IMR-90 (cell line): Measurements from ENCODE around the gene CACNA2D3. TPM values are rescaled to one million over a fixed set of nuclear protein-coding genes. Genes with fewer than 3 reads are reported as not detected.

Source experiments
- ATAC-seq: fragments of 200-7000 bp; cut with Tn5 transposase; 2 replicates; pipeline ENCODE4 v1.9.1; 2020; ENCODE audit warnings: low read depth, mild to moderate bottlenecking, moderate library complexity
- BruUV-seq: library from RNA; stranded (reverse); fragments of 400-500 nt; replicated peaks from 2 replicates; lab custom pipeline; 2021; lab: Mats Ljungman, UMichigan
- CTCF ChIA-PET: fragments of 300-600 bp; formaldehyde crosslinking; extraction: SDS; loops from one replicate; lab custom pipeline; 2021; ENCODE audit warnings: antibody characterized with exemption; lab: Yijun Ruan, JAX
- POLR2A ChIA-PET: fragments of 300-600 bp; sonication (Branson Sonifier 250); formaldehyde crosslinking; loops from one replicate; lab custom pipeline; 2022; ENCODE audit warnings: antibody characterized with exemption; ENCODE audit not compliant: unreplicated experiment; lab: Charles Lee
- DNase-seq: peaks from one replicate; pipeline ENCODE4 v3.0.0; 2013
- H2AFZ ChIP-seq: replicated peaks from 2 replicates; pipeline ENCODE3; 2013; ENCODE audit warnings: low read length, mild to moderate bottlenecking; ENCODE audit not compliant: poor library complexity
- H2AK5ac ChIP-seq: 2 replicates; pipeline ENCODE4 v1.6.1; 2013; ENCODE audit warnings: low read depth, low read length, inconsistent platforms
- H2AK9ac ChIP-seq: replicated peaks from 2 replicates; pipeline ENCODE3; 2013; ENCODE audit warnings: mild to moderate bottlenecking, low read depth, low read length, moderate library complexity; ENCODE audit not compliant: poor library complexity
- H2BK120ac ChIP-seq: 2 replicates; pipeline ENCODE4 v1.6.1; 2013; ENCODE audit warnings: low read depth, low read length, inconsistent platforms
- H2BK15ac ChIP-seq: 3 replicates; pipeline ENCODE4 v1.6.1; 2013; ENCODE audit warnings: low read depth, low read length, inconsistent platforms
- H2BK20ac ChIP-seq: 2 replicates; pipeline ENCODE4 v1.6.1; 2013; ENCODE audit warnings: low read depth, mild to moderate bottlenecking, inconsistent platforms, low read length, moderate library complexity
- H2BK5ac ChIP-seq: 2 replicates; pipeline ENCODE4 v1.6.1; 2013; ENCODE audit warnings: mild to moderate bottlenecking, low read depth, low read length, inconsistent platforms; ENCODE audit not compliant: poor library complexity, severe bottlenecking
- H3K14ac ChIP-seq: replicated peaks from 2 replicates; pipeline ENCODE4 v1.6.1; 2013; ENCODE audit warnings: low read depth, low read length, inconsistent platforms
- H3K18ac ChIP-seq: 2 replicates; pipeline ENCODE4 v1.6.1; 2013; ENCODE audit warnings: low read depth, low read length, control low read depth
- H3K23ac ChIP-seq: 2 replicates; pipeline ENCODE4 v1.6.1; 2013; ENCODE audit warnings: low read depth, low read length, inconsistent platforms
- H3K27ac ChIP-seq: 2 replicates; pipeline ENCODE4 v1.5.1; 2013; ENCODE audit warnings: mild to moderate bottlenecking, control low read depth, low read length; ENCODE audit not compliant: insufficient read depth
- H3K27me3 ChIP-seq: 2 replicates; pipeline ENCODE4 v1.6.1; 2013; ENCODE audit warnings: low read length; ENCODE audit not compliant: control insufficient read depth, insufficient read depth
- H3K36me3 ChIP-seq: 2 replicates; pipeline ENCODE4 v1.6.1; 2013; ENCODE audit warnings: low read length, mixed read lengths; ENCODE audit not compliant: control insufficient read depth, insufficient read depth
- H3K4ac ChIP-seq: 2 replicates; pipeline ENCODE4 v1.6.1; 2013; ENCODE audit warnings: low read depth, low read length, inconsistent platforms
- H3K4me1 ChIP-seq: 2 replicates; pipeline ENCODE4 v1.6.1; 2013; ENCODE audit warnings: low read length, mixed read lengths; ENCODE audit not compliant: control insufficient read depth, insufficient read depth
- H3K4me2 ChIP-seq: 2 replicates; pipeline ENCODE4 v1.6.1; 2013; ENCODE audit warnings: low read depth, mild to moderate bottlenecking, control low read depth, low read length, moderate library complexity
- H3K4me3 ChIP-seq: 2 replicates; pipeline ENCODE4 v1.5.1; 2013; ENCODE audit warnings: low read depth, mild to moderate bottlenecking, control low read depth, low read length, moderate library complexity; ENCODE audit not compliant: insufficient read depth
- H3K56ac ChIP-seq: 2 replicates; pipeline ENCODE4 v1.6.1; 2013; ENCODE audit warnings: low read length, inconsistent platforms; ENCODE audit not compliant: insufficient read depth; ENCODE audit errors: extremely low read depth
- H3K79me1 ChIP-seq, 2 experiments: 2 replicates each; pipeline ENCODE4 v1.6.1; 2013; ENCODE audit warnings: low read length in 2 of 2, inconsistent platforms in 1 of 2, low read depth in 1 of 2
- H3K9ac ChIP-seq: 2 replicates; pipeline ENCODE4 v1.6.1; 2013; ENCODE audit warnings: low read depth, low read length, control low read depth
- H3K9me1 ChIP-seq: 2 replicates; pipeline ENCODE4 v1.6.1; 2013; ENCODE audit warnings: low read length, inconsistent platforms; ENCODE audit not compliant: insufficient read depth
- H3K9me3 ChIP-seq: 2 replicates; pipeline ENCODE4 v1.6.1; 2013; ENCODE audit warnings: low read length; ENCODE audit not compliant: control insufficient read depth, insufficient read depth
- H4K20me1 ChIP-seq: 2 replicates; pipeline ENCODE4 v1.6.1; 2013; ENCODE audit warnings: low read length, inconsistent platforms; ENCODE audit not compliant: insufficient read depth
- H4K5ac ChIP-seq: 2 replicates; pipeline ENCODE4 v1.6.1; 2013; ENCODE audit warnings: mild to moderate bottlenecking, low read depth, low read length, control low read depth
- H4K8ac ChIP-seq, 2 experiments: 2 replicates each; pipeline ENCODE4 v1.6.1; 2013; ENCODE audit warnings: low read depth in 2 of 2, low read length in 2 of 2, control low read depth in 1 of 2, inconsistent platforms in 1 of 2
- H4K91ac ChIP-seq: 2 replicates; pipeline ENCODE4 v1.6.1; 2013; ENCODE audit warnings: low read depth, low read length, inconsistent platforms; ENCODE audit not compliant: insufficient read depth
- BHLHE40 ChIP-seq: fragments of 150-350 bp; IDR thresholded peaks from 2 replicates; pipeline ENCODE4 v1.6.1; 2016; ENCODE audit warnings: mild to moderate bottlenecking, low read depth, low read length
- CEBPB ChIP-seq: IDR thresholded peaks from 2 replicates; pipeline ENCODE4 v1.6.1; 2012; ENCODE audit warnings: low read depth, low read length, improper control_type of control experiment
- FOS ChIP-seq: fragments of 150-350 bp; IDR thresholded peaks from 2 replicates; pipeline ENCODE4 v1.6.1; 2016; ENCODE audit warnings: low read depth, low read length
- MAFK ChIP-seq: IDR thresholded peaks from 2 replicates; pipeline ENCODE4 v1.6.1; 2012; ENCODE audit warnings: low read depth, low read length, improper control_type of control experiment
- MAZ ChIP-seq: IDR thresholded peaks from 2 replicates; pipeline ENCODE4 v1.6.1; 2012; ENCODE audit warnings: low read depth, mild to moderate bottlenecking, low read length, improper control_type of control experiment, moderate library complexity, borderline replicate concordance
- MXI1 ChIP-seq: IDR thresholded peaks from 2 replicates; pipeline ENCODE4 v1.6.1; 2012; ENCODE audit warnings: low read depth, mild to moderate bottlenecking, low read length, moderate library complexity, borderline replicate concordance
- NFE2L2 ChIP-seq: fragments of 150-350 bp; IDR thresholded peaks from 2 replicates; pipeline ENCODE4 v1.6.1; 2016; ENCODE audit warnings: low read depth, mild to moderate bottlenecking, low read length
- POLR2A ChIP-seq: IDR thresholded peaks from 2 replicates; pipeline ENCODE4 v1.6.1; 2012; ENCODE audit warnings: mild to moderate bottlenecking, low read depth, low read length
- RAD21 ChIP-seq: IDR thresholded peaks from 2 replicates; pipeline ENCODE4 v1.6.1; 2012; ENCODE audit warnings: low read length, improper control_type of control experiment
- RFX5 ChIP-seq: IDR thresholded peaks from 2 replicates; pipeline ENCODE4 v1.8.0; 2012; ENCODE audit warnings: low read depth, mild to moderate bottlenecking, low read length, moderate library complexity
- USF2 ChIP-seq: fragments of 150-350 bp; IDR thresholded peaks from 2 replicates; pipeline ENCODE4 v1.6.1; 2017; ENCODE audit warnings: mild to moderate bottlenecking, antibody characterized with exemption, low read length, low read depth
- WGBS, 2 experiments: methylation state at CpG; one replicate each; pipeline versions ENCODE4 v1.1.5 to v1.1.7; 2013; ENCODE audit warnings: missing lambda C conversion rate in 2 of 2; ENCODE audit not compliant: insufficient read length in 1 of 2; ENCODE audit errors: extremely low coverage in 2 of 2; 5-methylcytosine and 5-hydroxymethylcytosine counted together
- dilution Hi-C: fragments of 300-500 bp; cut with HindIII; formaldehyde crosslinking; loops from one replicate; pipeline ENCODE4 v1.14.3; 2018; ENCODE audit warnings: low sequenced_read_pairs; ENCODE audit not compliant: unreplicated experiment
- in situ Hi-C: fragments of 300-500 bp; cut with MboI; formaldehyde crosslinking; loops from 3 replicates; pipeline ENCODE4 v1.14.3; 2019; ENCODE audit warnings: low sequenced_read_pairs, inconsistent platforms, mixed read lengths
- intact Hi-C: fragments of 100-400 bp; cut with micrococcal nuclease; formaldehyde crosslinking; loops from 2 replicates; pipeline ENCODE4 v1.10.0; 2022
- polyA plus RNA-seq, 3 experiments: library from polyadenylated mRNA; depleted of rRNA; stranded (reverse); fragments of >200 nt; gene quantifications; 2 replicates each; pipeline ENCODE4 v1.2.3, GENCODE V29; 2012; ENCODE audit warnings: low replicate concordance in 1 of 3
- total RNA-seq: library from RNA; depleted of rRNA; stranded (reverse); fragments of >200 nt; gene quantifications from 2 replicates; pipeline ENCODE4 v1.2.3, GENCODE V29; 2012
- TF ChIP-seq, protein P1 (sequence below): conservative IDR thresholded peaks from 2 replicates; pipeline ENCODE4 v1.5.1; 2012; ENCODE audit warnings: mild to moderate bottlenecking, low read depth, low read length, improper control_type of control experiment
- TF ChIP-seq, protein P2 (sequence below): fragments of 150-350 bp; IDR thresholded peaks from 2 replicates; pipeline ENCODE4 v1.6.1; 2016; ENCODE audit warnings: low read depth, mild to moderate bottlenecking, low read length, moderate library complexity, borderline replicate concordance

CACNA2D3 gene
- total and polyA plus RNA-seq, 2 of the 4 experiments (the other 2 are of a cell fraction) = 0.36 to 0.41 TPM

DNA sequence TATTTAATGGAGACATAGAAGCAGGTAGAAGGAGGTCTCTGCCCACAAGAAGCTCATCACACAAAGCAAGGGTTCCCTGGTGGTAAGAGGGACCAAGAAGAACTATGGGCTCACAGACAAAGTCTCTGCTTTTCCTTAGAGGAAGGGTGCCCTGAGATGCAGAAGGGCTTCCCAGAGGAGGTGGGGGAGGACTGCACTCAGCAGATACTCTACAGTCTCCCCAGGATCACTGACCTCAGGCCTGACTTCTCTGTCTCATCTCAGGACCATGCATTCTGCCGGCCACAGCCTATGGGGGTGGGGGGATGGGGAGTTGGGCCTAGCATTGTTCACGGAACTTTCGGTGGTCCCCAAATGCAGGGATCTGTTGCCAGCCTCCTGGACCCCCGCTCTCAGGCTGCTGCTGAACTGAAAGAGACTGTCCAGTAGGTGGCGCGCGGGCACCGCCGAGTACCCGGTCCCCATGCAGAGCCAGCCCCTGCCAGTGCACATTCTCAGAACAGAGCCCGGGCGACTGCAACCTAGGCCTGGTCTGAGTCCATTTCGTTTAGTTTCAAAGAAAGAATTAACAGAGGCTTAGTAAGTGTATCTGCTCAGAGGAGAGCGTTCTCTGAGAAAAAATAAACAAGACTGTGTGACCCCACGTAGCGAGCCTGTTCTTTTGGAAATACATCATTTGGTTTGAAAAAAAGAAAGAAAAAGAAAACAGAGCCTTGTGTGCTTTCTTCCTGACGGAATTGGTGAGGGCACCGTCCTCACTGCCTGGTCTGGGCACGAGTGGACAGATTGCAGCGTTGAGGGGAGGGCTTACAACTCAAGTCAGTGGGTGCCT is 731.4 kb downstream of the CACNA2D3 start:
- DNase-seq (peak; percentile 74), ATAC-seq (peak; percentile 98)
- POLR2A ChIA-PET = no interaction called here
- H2AK9ac ChIP-seq = peak overlapping the region; percentile 65
- peak overlapping the region; percentile 83 for H2BK120ac ChIP-seq
- WGBS, 2 experiments = 25% methylated on average over 3 of the region's 20 CpGs; no CpG with 5 or more reads in 1 of the 2 experiments
- no peak overlapping the region for H3K4me3 ChIP-seq
- H3K18ac ChIP-seq = peak overlapping the region; percentile 68
- H3K4me2 ChIP-seq = peak overlapping the region; percentile 39
- H4K8ac ChIP-seq = peak overlapping the region; percentile 83 to 91
- peak overlapping the region; percentile 67 for H2BK5ac ChIP-seq
- peak overlapping the region; percentile 53 for H3K14ac ChIP-seq
- CTCF ChIA-PET = interaction anchor here (0.6 to 1.0 kb wide), 5 partner anchors 23 to 1045 kb away, joined by 3 read pairs; no protein-coding TSS in a partner anchor
- H2BK15ac ChIP-seq = peak overlapping the region; percentile 90; the same call in 2 of the 3 replicates
- peak overlapping the region; percentile 57 for H3K9ac ChIP-seq
- H2BK20ac ChIP-seq = peak overlapping the region; percentile 79
- in situ Hi-C loops = loop anchor here (25.0 kb wide), 1 partner anchor 409 kb away; no protein-coding TSS in a partner anchor
- H3K27ac ChIP-seq = peak overlapping the region; percentile 79
- dilution Hi-C loops = no loop called here
- intact Hi-C loops = loop anchor here (1.0 to 5.0 kb wide), 7 partner anchors 99 to 1397 kb away; no protein-coding TSS in a partner anchor
- H4K91ac ChIP-seq = peak overlapping the region; percentile 95
- peak overlapping the region; percentile 89 for H2AK5ac ChIP-seq
- peaks cover 5% of the 10 kb centered on the region; the same call in 1 of the 2 replicates for H3K27me3 ChIP-seq
- peak overlapping the region; percentile 83 for H4K5ac ChIP-seq
- no peaks in the 10 kb centered on the region for H3K9me3 ChIP-seq
- peak overlapping the region; percentile 42; the same call in 1 of the 2 replicates for H3K23ac ChIP-seq
- H3K79me1 ChIP-seq = no peaks in the 10 kb centered on the region
- no TSS peak for BruUV-seq
- H4K20me1 ChIP-seq = no peaks in the 10 kb centered on the region
- H2AFZ ChIP-seq = peak overlapping the region; percentile 88
- peak overlapping the region; percentile 79 for H3K4ac ChIP-seq
- H3K4me1 ChIP-seq = peaks cover 8% of the 10 kb centered on the region
- no peaks in the 10 kb centered on the region for H3K36me3 ChIP-seq
- H3K56ac ChIP-seq = peak overlapping the region; percentile 59
- H3K9me1 ChIP-seq = 0 out of 2 replicates have a peak, but pooled peaks cover 3% of the 10 kb centered on the region
- TF ChIP-seq POLR2A (no peak), USF2 (no peak), MXI1 (no peak), CEBPB (no peak), NFE2L2 (no peak), RFX5 (no peak), MAZ (peak; percentile 60; the same call in 1 of the 2 replicates), MAFK (no peak), BHLHE40 (no peak), FOS (no peak), RAD21 (peak; percentile 93)
- TF ChIP-seq, protein P1, sequence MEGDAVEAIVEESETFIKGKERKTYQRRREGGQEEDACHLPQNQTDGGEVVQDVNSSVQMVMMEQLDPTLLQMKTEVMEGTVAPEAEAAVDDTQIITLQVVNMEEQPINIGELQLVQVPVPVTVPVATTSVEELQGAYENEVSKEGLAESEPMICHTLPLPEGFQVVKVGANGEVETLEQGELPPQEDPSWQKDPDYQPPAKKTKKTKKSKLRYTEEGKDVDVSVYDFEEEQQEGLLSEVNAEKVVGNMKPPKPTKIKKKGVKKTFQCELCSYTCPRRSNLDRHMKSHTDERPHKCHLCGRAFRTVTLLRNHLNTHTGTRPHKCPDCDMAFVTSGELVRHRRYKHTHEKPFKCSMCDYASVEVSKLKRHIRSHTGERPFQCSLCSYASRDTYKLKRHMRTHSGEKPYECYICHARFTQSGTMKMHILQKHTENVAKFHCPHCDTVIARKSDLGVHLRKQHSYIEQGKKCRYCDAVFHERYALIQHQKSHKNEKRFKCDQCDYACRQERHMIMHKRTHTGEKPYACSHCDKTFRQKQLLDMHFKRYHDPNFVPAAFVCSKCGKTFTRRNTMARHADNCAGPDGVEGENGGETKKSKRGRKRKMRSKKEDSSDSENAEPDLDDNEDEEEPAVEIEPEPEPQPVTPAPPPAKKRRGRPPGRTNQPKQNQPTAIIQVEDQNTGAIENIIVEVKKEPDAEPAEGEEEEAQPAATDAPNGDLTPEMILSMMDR = peak; percentile 83
- TF ChIP-seq, protein P2, sequence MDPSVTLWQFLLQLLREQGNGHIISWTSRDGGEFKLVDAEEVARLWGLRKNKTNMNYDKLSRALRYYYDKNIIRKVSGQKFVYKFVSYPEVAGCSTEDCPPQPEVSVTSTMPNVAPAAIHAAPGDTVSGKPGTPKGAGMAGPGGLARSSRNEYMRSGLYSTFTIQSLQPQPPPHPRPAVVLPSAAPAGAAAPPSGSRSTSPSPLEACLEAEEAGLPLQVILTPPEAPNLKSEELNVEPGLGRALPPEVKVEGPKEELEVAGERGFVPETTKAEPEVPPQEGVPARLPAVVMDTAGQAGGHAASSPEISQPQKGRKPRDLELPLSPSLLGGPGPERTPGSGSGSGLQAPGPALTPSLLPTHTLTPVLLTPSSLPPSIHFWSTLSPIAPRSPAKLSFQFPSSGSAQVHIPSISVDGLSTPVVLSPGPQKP = no peak
